ENCODE results near the gene G3BP1. TPM values are rescaled to one million over a fixed set of nuclear protein-coding genes. Genes with fewer than 3 reads are reported as not detected.
A peak's percentile ranks its signal among the peaks of the same experiment; 100 is the strongest.
"Not testable (repeated sequence)": the region's sequence is repeated elsewhere in the genome, so short reads cannot be mapped to it uniquely, and the experiment has no call there.

Gene G3BP1
- total and polyA plus RNA-seq, 2 of the 13 experiments (the other 11 are each of a cell fraction or from before 2014, with no cell fraction given): 36.7 to 320 TPM

- ATAC-seq (no peak), FAIRE-seq (no peak), DNase-seq (ENCODE audit: low spot score) (no peak)
- no peak overlapping the region; the same call in 1 of the 2 replicates for H3K4me2 ChIP-seq (ENCODE audit: low read depth, low read length)
- ChIA-PET POLR2A (interaction anchor here (4.8 kb wide), 1 partner anchor 9 kb away, joined by 31 read pairs; the partner anchor contains the start of gene G3BP1), CTCF (ENCODE audit: low intra/inter-chr PET ratio, low total read pairs) (no interaction called here)
- intact Hi-C loops (cut with micrococcal nuclease; ENCODE audit: unreplicated experiment) (no loop called here), in situ Hi-C loops (cut with HindIII; ENCODE audit: extremely low pct_ligation_motif_present, low pct_unique_long_range_greater_than_20kb) (no loop called here)
- no peak overlapping the region for H3K9ac ChIP-seq (ENCODE audit: insufficient read depth, low read depth, low read length)
- TF ChIP-seq ZNF557 (CRISPR knock-in tag; IDR thresholded peaks at IDR 0.05) (no peak), ZFP90 (CRISPR knock-in tag; IDR thresholded peaks at IDR 0.05; ENCODE audit: borderline replicate concordance) (no peak), NCOA5 (CRISPR knock-in tag; IDR thresholded peaks at IDR 0.05) (no peak), PPARG (CRISPR knock-in tag; conservative IDR thresholded peaks at IDR 0.05) (no peak), CEBPB (IDR thresholded peaks at IDR 0.05; ENCODE audit: borderline replicate concordance, low read depth, low read length) (peak; percentile 17; the same call in 1 of the 2 replicates)
- TF ChIP-seq, protein P1, sequence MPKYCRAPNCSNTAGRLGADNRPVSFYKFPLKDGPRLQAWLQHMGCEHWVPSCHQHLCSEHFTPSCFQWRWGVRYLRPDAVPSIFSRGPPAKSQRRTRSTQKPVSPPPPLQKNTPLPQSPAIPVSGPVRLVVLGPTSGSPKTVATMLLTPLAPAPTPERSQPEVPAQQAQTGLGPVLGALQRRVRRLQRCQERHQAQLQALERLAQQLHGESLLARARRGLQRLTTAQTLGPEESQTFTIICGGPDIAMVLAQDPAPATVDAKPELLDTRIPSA (CRISPR knock-in tag; IDR thresholded peaks at IDR 0.05; ENCODE audit: borderline replicate concordance): no peak
- H3K36me3 ChIP-seq (replicated peaks in 1 of 2; ENCODE audit: control insufficient read depth in 1 of 2, insufficient read depth in 2 of 2, low read length in 2 of 2): peaks cover 2 to 9% of the 10 kb centered on the region in 2 experiments; a peak in 4 of 5 replicates
- peaks cover 98% of the 10 kb centered on the region for H4K20me1 ChIP-seq (ENCODE audit: insufficient read depth, low read length)
- no peak overlapping the region for H3K4me3 ChIP-seq (replicated peaks in 1 of 3; ENCODE audit: insufficient read depth in 1 of 3, low read depth in 2 of 3, low read length in 3 of 3)
- H3K4me1 ChIP-seq (ENCODE audit: insufficient read depth, low read length): peaks cover 91% of the 10 kb centered on the region
- no peak overlapping the region for H2AFZ ChIP-seq (ENCODE audit: low read length)
- no peaks in the 10 kb centered on the region for H3K9me3 ChIP-seq (ENCODE audit: low read length)
- 77% methylated on average over 1 of the region's 1 CpG for WGBS (ENCODE audit: low lambda C conversion rate)
- H3K79me2 ChIP-seq (ENCODE audit: insufficient read depth, low read length): peaks cover 100% of the 10 kb centered on the region
- no peaks in the 10 kb centered on the region for H3K27me3 ChIP-seq (ENCODE audit: control insufficient read depth in 1 of 2, insufficient read depth in 2 of 2, low read length in 2 of 2)
- no peak overlapping the region for H3K27ac ChIP-seq (ENCODE audit: extremely low read length, insufficient read depth, low read length)
- TSS peak; percentile 1 for BruUV-seq (replicated peaks)
Measured at GRCh38 chr5:151781201-151781600, 9.4 kb downstream of the G3BP1 start.

DNA sequence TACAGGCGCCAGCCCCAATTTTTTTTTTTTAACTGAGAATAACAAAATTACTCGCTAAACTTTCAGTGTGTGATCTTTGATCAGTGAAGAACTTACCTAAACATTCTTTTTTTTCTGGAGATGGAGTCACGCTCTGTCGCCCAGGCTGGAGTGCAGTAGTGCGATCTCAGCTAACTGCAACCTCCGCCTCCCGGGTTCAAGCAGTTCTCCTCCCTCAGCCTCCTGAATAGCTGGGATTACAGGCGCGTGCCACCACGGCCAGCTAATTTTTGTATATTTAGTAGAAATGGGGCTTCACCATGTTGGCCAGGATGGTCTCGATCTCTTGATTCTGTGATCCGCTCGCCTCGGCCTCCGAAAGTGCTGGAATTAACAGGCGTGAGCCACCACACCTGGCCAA is 11.9 kb downstream of the G3BP1 start:
- FAIRE-seq; H3K9ac ChIP-seq (ENCODE audit: insufficient read depth, low read depth, low read length); ATAC-seq; H2AFZ ChIP-seq (ENCODE audit: low read length); intact Hi-C loops (cut with micrococcal nuclease; ENCODE audit: unreplicated experiment); CTCF ChIA-PET (ENCODE audit: low intra/inter-chr PET ratio, low total read pairs); H3K36me3 ChIP-seq (replicated peaks in 1 of 2; ENCODE audit: control insufficient read depth in 1 of 2, insufficient read depth in 2 of 2, low read length in 2 of 2); H3K4me3 ChIP-seq (replicated peaks in 1 of 3; ENCODE audit: insufficient read depth in 1 of 3, low read depth in 2 of 3, low read length in 3 of 3); DNase-seq (ENCODE audit: low spot score); BruUV-seq (replicated peaks); H3K4me2 ChIP-seq (ENCODE audit: low read depth, low read length); in situ Hi-C loops (cut with HindIII; ENCODE audit: extremely low pct_ligation_motif_present, low pct_unique_long_range_greater_than_20kb); H3K27me3 ChIP-seq (ENCODE audit: control insufficient read depth in 1 of 2, insufficient read depth in 2 of 2, low read length in 2 of 2); H3K9me3 ChIP-seq (ENCODE audit: low read length); H3K27ac ChIP-seq (ENCODE audit: extremely low read length, insufficient read depth, low read length): not testable (repeated sequence)
- WGBS (ENCODE audit: low lambda C conversion rate): 94% methylated on average over 16 of the region's 16 CpGs
- H3K79me2 ChIP-seq (ENCODE audit: insufficient read depth, low read length): peaks cover 96% of the 10 kb centered on the region
- peaks cover 77% of the 10 kb centered on the region for H3K4me1 ChIP-seq (ENCODE audit: insufficient read depth, low read length)
- peaks cover 89% of the 10 kb centered on the region for H4K20me1 ChIP-seq (ENCODE audit: insufficient read depth, low read length)
- TF ChIP-seq ZNF770 (CRISPR knock-in tag; IDR thresholded peaks at IDR 0.05) (peak; percentile 48; the same call in 1 of the 2 replicates), ZBTB38 (CRISPR knock-in tag; IDR thresholded peaks at IDR 0.05) (0 out of 2 replicates have a peak, but pooled peaks have one; percentile 58)
- POLR2A ChIA-PET: interaction anchor here (4.8 kb wide), 1 partner anchor 12 kb away, joined by 31 read pairs; the partner anchor contains the start of gene G3BP1

Data from HepG2 (cell line).